Heart left ventricle (tissue), 16 donors: ENCODE results near the gene ADGRA1. TPM values are rescaled to one million over a fixed set of nuclear protein-coding genes. Genes with fewer than 3 reads are reported as not detected.
A peak's percentile ranks its signal among the peaks of the same experiment; 100 is the strongest.

ENCODE experiments used
- ATAC-seq, 4 donors: fragments of 200-7000 bp; cut with Tn5 transposase; one replicate each; pipeline ENCODE4 v1.9.1; 2020 to 2022; ENCODE audit warnings: moderate library complexity in 4 of 4, mild to moderate bottlenecking in 3 of 4, moderate number of reproducible peaks in 1 of 4
- DNase-seq, 5 donors: peaks; one replicate each; pipeline ENCODE4 v3.0.0-alpha.2; 2020
- H3K27ac ChIP-seq, 12 donors: fragments of 200-600 bp; sonication (generic) in 4 of 12; one replicate each; pipeline versions ENCODE4 v1.5.0 to v1.8.0; 2016 to 2022; ENCODE audit warnings: mild to moderate bottlenecking in 2 of 12
- H3K27me3 ChIP-seq, 9 donors: fragments of 200-600 bp; sonication (generic) in 2 of 9; one replicate each; pipeline versions ENCODE4 v1.5.1 to v1.8.0; 2016 to 2022; ENCODE audit warnings: mild to moderate bottlenecking in 3 of 9
- H3K36me3 ChIP-seq, 9 donors: fragments of 200-600 bp; sonication (generic) in 2 of 9; one replicate each; pipeline versions ENCODE4 v1.5.0 to v1.8.0; 2018 to 2022; ENCODE audit warnings: mild to moderate bottlenecking in 2 of 9
- H3K4me1 ChIP-seq, 12 donors: fragments of 200-600 bp; sonication (generic) in 4 of 12; one replicate each; pipeline versions ENCODE4 v1.5.0 to v1.8.0; 2016 to 2022; ENCODE audit warnings: mild to moderate bottlenecking in 3 of 12
- H3K4me3 ChIP-seq, 12 donors: fragments of 200-600 bp; sonication (generic) in 4 of 12; one replicate each; pipeline versions ENCODE4 v1.5.0 to v1.8.0; 2017 to 2022; ENCODE audit warnings: mild to moderate bottlenecking in 9 of 12, moderate library complexity in 4 of 12
- H3K9me3 ChIP-seq, 12 donors: fragments of 200-600 bp; sonication (generic) in 4 of 12; one replicate each; pipeline versions ENCODE4 v1.5.0 to v1.8.0; 2016 to 2022; ENCODE audit warnings: mild to moderate bottlenecking in 1 of 12
- POLR2A ChIP-seq, 2 donors: fragments of 450-650 bp; IDR thresholded peaks; one replicate each; pipeline ENCODE4 v1.6.1; 2017; ENCODE audit warnings: antibody characterized with exemption in 2 of 2, mild to moderate bottlenecking in 2 of 2, moderate library complexity in 2 of 2
- WGBS, 4 donors: extraction: QIAGEN DNeasy Blood & Tissue Kit in 2 of 4; methylation state at CpG; one replicate each; pipeline versions ENCODE4 v1.1.5 to v1.1.7; 2013 to 2018; 5-methylcytosine and 5-hydroxymethylcytosine counted together
- intact Hi-C, 10 donors: fragments of 100-400 bp; cut with DNase I; formaldehyde crosslinking; loops; one replicate each; pipeline versions ENCODE4 v1.11.1 to v1.14.2; 2022
- polyA plus RNA-seq, 2 donors: library from polyadenylated mRNA; stranded (reverse); fragments of 200-250 nt; gene quantifications; one replicate each; pipeline ENCODE4 v1.2.3, GENCODE V29; 2013
- total RNA-seq, 9 donors: library from RNA; depleted of rRNA in 2 of 9; stranded (reverse); fragments of >200 nt in 2 of 9; fragmentation: NEBNext Ultra II Directional in 3 of 9; extraction: Animal tissue kit (Norgen Biotek cat#: 25700) in 3 of 9; gene quantifications; one replicate each; pipeline versions ENCODE4 v1.1.0 to v1.2.4, GENCODE V29; 2016 to 2023
- TF ChIP-seq, protein P1 (sequence below), 12 donors: fragments of 200-600 bp; sonication (generic) in 4 of 12; IDR thresholded peaks; one replicate each; pipeline versions ENCODE4 v1.5.0 to v1.8.0; 2018 to 2022; ENCODE audit warnings: antibody characterized with exemption in 12 of 12, mild to moderate bottlenecking in 5 of 12
- donor health status: ischemic (EF 13 %, LVEDD 7.1; RV severe dilation, severe dysfunction).
- donor health status: healthy with polysubstance abuse.
- donor health status: DM: no; HTN: yes; CAD: no.
- donor health status: DM: no; HTN: no; CAD: no.
- donor health status: ischemic (EF 25% LVEDD 6.9; RV normal size, moderate dysfunction).
- donor health status: ischemic (EF 25% LVEDD 5.7; RV mildly dilated, moderate dysfunction).
- donor health status: healthy.
- donor health status: DM: yes; HTN: yes; CAD: no.
- donor health status: ischemic (EF 35%, LVEDD 5.7; RV mildly dilated, moderate dysfunction).
- donor health status: nonischemic (EF 11% LVEDD 7.7; RV severe dilation, severe dysfunction).
- donor health status: DM: yes; HTN: yes; CAD: no.
- donor health status: PGD.
- donor health status: ischemic (EF 29% LVEDD 5.4; RV normal size, mild dysfunction).
- donor health status: nonischemic (EF 23%, LVEDD 6.1; RV moderate dilation, normal function).

The ADGRA1 gene
- total and polyA plus RNA-seq, 11 donors: 0.03 to 0.19 (median 0.13) TPM; not detected in 8

DNA sequence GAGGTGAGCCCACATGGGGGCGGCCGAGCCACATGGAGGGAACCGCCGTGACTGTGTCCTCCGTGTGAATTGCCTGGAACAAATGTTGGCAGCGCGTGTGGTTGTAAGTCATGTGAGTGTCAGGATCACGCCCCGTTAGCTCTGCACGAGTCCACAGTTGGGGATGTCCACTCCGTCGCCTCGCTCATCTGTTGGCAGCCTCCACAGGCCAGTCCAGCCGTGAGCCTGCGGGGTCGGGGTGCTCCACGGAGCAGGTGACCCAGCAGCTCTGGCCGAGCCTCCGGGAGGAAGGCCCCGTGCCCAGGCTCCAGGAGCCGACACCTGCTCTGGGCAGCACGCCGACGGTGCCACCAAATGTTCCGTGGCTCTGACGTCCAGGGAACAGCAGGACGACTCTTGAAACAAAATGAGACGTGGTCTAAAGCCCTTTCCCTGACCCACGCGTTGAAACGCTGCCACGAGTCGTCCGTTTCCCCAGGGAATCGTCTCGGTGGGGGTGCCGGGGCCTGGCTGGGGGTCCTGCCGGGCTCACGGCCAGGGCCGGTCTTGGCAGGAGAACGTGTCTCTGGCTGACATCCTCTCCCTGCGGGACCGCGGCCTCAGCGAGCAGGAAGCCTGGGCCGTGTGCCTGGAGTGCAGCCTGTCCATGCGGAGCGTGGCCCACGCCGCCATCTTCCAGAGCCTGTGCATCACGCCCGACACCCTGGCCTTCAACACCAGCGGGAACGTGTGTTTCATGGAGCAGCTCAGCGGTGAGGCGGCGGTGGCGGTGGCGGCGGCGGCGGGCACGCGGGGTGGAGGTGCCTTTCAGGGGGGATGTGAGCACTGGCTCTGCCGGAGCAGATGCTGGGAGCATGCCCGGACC is 79.3 kb downstream of the ADGRA1 start:
- intact Hi-C loops: no loop called here
- WGBS, 4 donors: 77 to 84% (median 80%) methylated on average over 47 to 66 of the region's 66 CpGs

DNA sequence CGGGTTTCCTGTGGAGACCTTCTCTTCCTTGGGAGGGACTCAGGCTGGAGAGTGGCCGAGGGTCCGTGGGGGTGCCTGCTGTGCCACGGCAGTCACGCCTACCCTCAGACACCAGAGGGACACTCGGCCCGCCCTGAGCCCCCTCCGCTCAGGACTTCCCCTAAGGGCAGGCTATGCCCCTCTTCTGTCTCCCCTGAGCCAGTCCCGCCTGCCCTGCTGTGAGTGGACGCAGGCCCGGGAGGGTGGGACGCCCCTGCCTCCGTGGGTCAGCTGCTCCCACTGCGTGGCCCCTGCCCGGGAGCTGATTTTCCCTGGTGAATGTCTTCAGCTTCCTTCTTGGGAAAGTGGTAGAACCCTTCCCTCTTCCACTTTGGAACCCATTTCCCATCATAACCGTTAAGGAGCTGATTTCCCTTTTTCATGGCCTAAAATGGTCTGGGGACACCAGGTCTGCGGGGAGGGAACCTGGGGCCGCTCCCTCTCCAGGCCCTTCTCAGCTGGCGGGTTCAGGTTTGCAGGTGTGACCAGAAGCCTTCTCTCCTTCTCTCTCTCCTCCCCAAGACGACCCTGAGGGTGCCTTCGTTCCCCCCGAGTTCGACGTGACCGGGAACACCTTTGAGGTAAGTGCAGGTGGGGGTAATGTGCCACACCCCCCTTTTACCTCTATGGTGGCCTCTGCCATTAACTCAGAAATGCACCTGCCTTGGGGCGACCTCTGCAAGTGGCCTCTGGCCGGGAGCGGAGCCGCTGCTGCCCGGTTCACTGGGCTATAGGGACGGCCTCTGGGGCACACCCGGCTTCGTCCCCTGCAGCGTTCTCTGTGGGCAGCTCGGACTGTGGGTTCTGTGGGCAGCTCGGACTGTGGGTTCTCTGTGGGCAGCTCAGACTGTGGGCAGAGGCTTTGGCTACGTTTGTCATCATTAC is 80.2 kb downstream of the ADGRA1 start:
- 85 to 90% (median 87%) methylated on average over 37 of the region's 37 CpGs for WGBS, 4 donors

More for the DNA sequence above, 79.3 kb downstream of the ADGRA1 start:
- no peak overlapping the region for H3K4me3 ChIP-seq
- no peak overlapping the region for H3K27ac ChIP-seq
- no peak for TF ChIP-seq POLR2A (IDR thresholded peaks at IDR 0.05)
- TF ChIP-seq, protein P1, sequence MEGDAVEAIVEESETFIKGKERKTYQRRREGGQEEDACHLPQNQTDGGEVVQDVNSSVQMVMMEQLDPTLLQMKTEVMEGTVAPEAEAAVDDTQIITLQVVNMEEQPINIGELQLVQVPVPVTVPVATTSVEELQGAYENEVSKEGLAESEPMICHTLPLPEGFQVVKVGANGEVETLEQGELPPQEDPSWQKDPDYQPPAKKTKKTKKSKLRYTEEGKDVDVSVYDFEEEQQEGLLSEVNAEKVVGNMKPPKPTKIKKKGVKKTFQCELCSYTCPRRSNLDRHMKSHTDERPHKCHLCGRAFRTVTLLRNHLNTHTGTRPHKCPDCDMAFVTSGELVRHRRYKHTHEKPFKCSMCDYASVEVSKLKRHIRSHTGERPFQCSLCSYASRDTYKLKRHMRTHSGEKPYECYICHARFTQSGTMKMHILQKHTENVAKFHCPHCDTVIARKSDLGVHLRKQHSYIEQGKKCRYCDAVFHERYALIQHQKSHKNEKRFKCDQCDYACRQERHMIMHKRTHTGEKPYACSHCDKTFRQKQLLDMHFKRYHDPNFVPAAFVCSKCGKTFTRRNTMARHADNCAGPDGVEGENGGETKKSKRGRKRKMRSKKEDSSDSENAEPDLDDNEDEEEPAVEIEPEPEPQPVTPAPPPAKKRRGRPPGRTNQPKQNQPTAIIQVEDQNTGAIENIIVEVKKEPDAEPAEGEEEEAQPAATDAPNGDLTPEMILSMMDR (IDR thresholded peaks at IDR 0.05): no peak
- no peaks in the 10 kb centered on the region for H3K36me3 ChIP-seq
- no peaks in the 10 kb centered on the region for H3K9me3 ChIP-seq
- ATAC-seq (no peak), DNase-seq (peak in 2 of 5 donors; percentile 33 to 67)
- H3K27me3 ChIP-seq: peaks cover 0 to 42% (median 11%) of the 10 kb centered on the region in 9 donors
- H3K4me1 ChIP-seq: no peaks in the 10 kb centered on the region

DNA sequence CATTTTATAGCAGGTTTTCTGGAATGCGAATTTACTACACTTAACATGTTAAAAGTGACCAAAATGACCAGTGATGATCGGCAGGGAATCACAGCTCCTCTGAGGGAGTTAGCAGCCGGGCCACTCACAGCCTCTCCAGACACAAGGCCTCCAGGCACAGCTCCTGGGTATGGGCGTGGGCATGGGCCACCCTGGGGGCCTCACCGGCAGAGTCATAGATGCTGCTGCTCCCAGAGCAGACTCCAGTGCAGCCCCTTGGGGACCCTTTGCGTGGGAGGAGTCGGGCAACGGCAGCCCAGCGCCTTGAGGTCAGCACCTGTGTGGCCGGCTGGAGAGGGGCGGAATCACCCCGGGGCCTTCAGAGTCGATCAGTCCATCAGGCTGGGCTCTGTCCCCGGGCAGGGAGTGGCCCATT is 80.9 kb downstream of the ADGRA1 start:
- intact Hi-C loops: no loop called here
- DNase-seq: peak in 1 of 5 donors; percentile 21
- TF ChIP-seq POLR2A (IDR thresholded peaks at IDR 0.05): no peak
- TF ChIP-seq, protein P1 (IDR thresholded peaks at IDR 0.05): no peak
- Histone ChIP-seq H3K9me3 (no peaks in the 10 kb centered on the region), H3K27ac (no peak overlapping the region), H3K4me3 (no peak overlapping the region), H3K4me1 (no peaks in the 10 kb centered on the region), H3K27me3 (peaks cover 0 to 32% (median 3%) of the 10 kb centered on the region in 9 donors), H3K36me3 (no peaks in the 10 kb centered on the region)
- ATAC-seq: no peak
- WGBS, 4 donors: 77 to 86% (median 82%) methylated on average over 8 to 14 of the region's 14 CpGs

More for the DNA sequence above, 80.2 kb downstream of the ADGRA1 start:
- no peak for ATAC-seq
- Histone ChIP-seq H3K27me3 (peaks cover 0 to 35% (median 6%) of the 10 kb centered on the region in 9 donors), H3K4me3 (no peak overlapping the region), H3K4me1 (no peaks in the 10 kb centered on the region), H3K9me3 (no peaks in the 10 kb centered on the region), H3K27ac (no peak overlapping the region), H3K36me3 (no peaks in the 10 kb centered on the region)
- DNase-seq: peak in 1 of 5 donors; percentile 24
- intact Hi-C loops: no loop called here
- TF ChIP-seq, protein P1 (IDR thresholded peaks at IDR 0.05): no peak
- no peak for TF ChIP-seq POLR2A (IDR thresholded peaks at IDR 0.05)
